Measurements from ENCODE around the gene MSGN1.
"Not testable (repeated sequence)": the region's sequence is repeated elsewhere in the genome, so short reads cannot be mapped to it uniquely, and the experiment has no call there.

The MSGN1 gene

GRCh38 chr2:17805717-17806363, 10.4 kb upstream of the MSGN1 start:
- DNase-seq, result no peak

- DNase-seq, result no peak
These were observed 3.1 kb upstream of the MSGN1 start for GRCh38 chr2:17813010-17813741.

- DNase-seq, result no peak
These were observed 2.4 kb upstream of the MSGN1 start for GRCh38 chr2:17813742-17814473.

GRCh38 chr2:17814601-17815000, 1.7 kb upstream of the MSGN1 start:
- no peak for DNase-seq

GRCh38 chr2:17815468-17816184, 634 bp upstream of the MSGN1 start:
- DNase-seq, result no peak

- no peak for DNase-seq
These were observed 2.1 kb downstream of the MSGN1 start for GRCh38 chr2:17818235-17818815.

GRCh38 chr2:17821080-17821479, 4.8 kb downstream of the MSGN1 start:
- no peak for DNase-seq

GRCh38 chr2:17821535-17822444, 5.5 kb downstream of the MSGN1 start:
- no peak for DNase-seq

GRCh38 chr2:17822445-17823117, 6.3 kb downstream of the MSGN1 start:
- DNase-seq, result no peak

GRCh38 chr2:17823646-17824045, 7.4 kb downstream of the MSGN1 start:
- DNase-seq, result not testable (repeated sequence)

- DNase-seq, result no peak
These were observed 11.1 kb downstream of the MSGN1 start for GRCh38 chr2:17827316-17827715.

GRCh38 chr2:17827785-17828184, 11.5 kb downstream of the MSGN1 start:
- no peak for DNase-seq

- peak; percentile 69 for DNase-seq
These were observed 14.1 kb downstream of the MSGN1 start for GRCh38 chr2:17830053-17831034.

GRCh38 chr2:17835516-17835915, 19.3 kb downstream of the MSGN1 start:
- no peak for DNase-seq

- DNase-seq, result no peak
These were observed 23.7 kb downstream of the MSGN1 start for GRCh38 chr2:17839959-17840358.

- DNase-seq, result no peak
These were observed 27.2 kb downstream of the MSGN1 start for GRCh38 chr2:17843457-17843856.

GRCh38 chr2:17845806-17846205, 29.5 kb downstream of the MSGN1 start:
- DNase-seq, result no peak

- DNase-seq, result no peak
These were observed 30.4 kb downstream of the MSGN1 start for GRCh38 chr2:17846676-17847075.

GRCh38 chr2:17847236-17847635, 31.0 kb downstream of the MSGN1 start:
- no peak for DNase-seq

GRCh38 chr2:17849275-17849674, 33.0 kb downstream of the MSGN1 start:
- no peak for DNase-seq
